HEK293 (cell line): ENCODE results near the gene TARS3.

Source experiments
- CTCF ChIP-seq: fragments of 450-650 bp; formaldehyde crosslinking; IDR thresholded peaks from 2 replicates; pipeline ENCODE4 v1.5.1; 2016; ENCODE audit warnings: missing biosample characterization, missing genetic modification characterization
- ZNF600 ChIP-seq: fragments of 450-650 bp; formaldehyde crosslinking; IDR thresholded peaks from 2 replicates; pipeline ENCODE4 v1.5.1; 2016; ENCODE audit warnings: missing biosample characterization, missing genetic modification characterization

GRCh38 chr15:101619615-101619865, 104.7 kb downstream of the TARS3 start:
- no peak for TF ChIP-seq ZNF600
- no peak for TF ChIP-seq CTCF (tag by site-specific recombination)
